HG02678 (cell line): ENCODE results near the gene COX10.
"Not testable (repeated sequence)": the region's sequence is repeated elsewhere in the genome, so short reads cannot be mapped to it uniquely, and the experiment has no call there.

Experiments used
- ATAC-seq: cut with Tn5 transposase; IDR thresholded peaks from one replicate; pipeline ENCODE4 v1.9.1; 2021; ENCODE audit warnings: mild to moderate bottlenecking, moderate library complexity; ENCODE audit not compliant: unreplicated experiment

COX10 gene

DNA sequence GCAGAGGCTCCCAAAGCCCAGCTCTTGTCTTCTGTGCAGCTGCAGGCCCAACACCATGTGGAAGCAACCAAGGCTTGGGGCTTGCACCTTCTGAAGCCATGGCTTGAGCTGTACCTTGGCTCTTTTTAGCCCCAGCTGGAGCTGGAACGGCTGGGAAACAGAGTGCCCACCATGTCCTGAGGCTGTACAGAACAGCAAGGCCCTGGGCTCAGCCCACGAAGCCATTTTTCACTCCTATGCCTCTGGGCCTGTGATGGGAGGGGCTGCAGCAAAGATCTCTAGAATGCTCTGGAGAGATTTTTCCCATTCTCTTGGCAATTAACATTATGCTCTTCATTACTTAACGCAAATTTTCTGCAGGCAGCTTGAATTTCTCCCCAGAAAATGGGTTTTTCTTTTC lies 99.3 kb downstream of the COX10 start:
- no peak for ATAC-seq

DNA sequence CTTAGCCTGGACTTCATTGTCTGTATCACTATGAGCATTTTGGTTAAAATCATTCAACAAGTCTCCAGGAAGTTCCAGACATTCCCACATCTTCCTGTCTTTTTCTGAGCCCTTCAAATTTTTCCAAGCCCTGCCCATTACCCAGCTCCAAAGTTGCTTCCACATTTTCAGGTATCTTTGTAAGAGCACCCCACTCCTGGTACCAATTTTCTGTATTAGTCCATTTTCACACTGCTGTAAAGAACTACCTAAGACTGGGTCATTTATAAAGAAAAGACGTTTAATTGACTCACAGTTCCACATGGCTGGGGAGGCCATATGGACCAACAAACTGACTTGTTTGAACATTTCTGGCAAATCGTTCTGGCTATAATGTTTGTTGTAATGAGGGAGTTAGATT lies 100.0 kb downstream of the COX10 start:
- ATAC-seq = no peak

DNA sequence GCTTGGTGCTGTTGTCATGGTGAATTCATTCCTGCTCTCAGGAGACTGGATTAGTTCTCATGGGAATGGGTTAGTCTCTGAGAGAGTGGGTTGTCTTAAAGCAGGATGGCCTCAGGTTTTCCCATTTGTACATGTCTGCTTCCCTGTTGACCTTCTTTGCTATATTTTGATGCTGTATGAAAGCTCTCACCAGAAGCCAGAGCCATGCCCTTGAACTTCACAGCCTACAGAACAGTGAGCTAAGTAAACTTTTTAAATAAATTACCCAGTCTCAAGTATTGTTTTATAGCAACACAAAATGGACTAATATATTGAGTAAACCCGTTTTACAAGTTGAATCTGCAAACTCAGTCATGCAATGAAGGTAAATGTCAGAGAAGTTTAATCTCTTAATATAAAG lies 100.6 kb downstream of the COX10 start:
- no peak for ATAC-seq

DNA sequence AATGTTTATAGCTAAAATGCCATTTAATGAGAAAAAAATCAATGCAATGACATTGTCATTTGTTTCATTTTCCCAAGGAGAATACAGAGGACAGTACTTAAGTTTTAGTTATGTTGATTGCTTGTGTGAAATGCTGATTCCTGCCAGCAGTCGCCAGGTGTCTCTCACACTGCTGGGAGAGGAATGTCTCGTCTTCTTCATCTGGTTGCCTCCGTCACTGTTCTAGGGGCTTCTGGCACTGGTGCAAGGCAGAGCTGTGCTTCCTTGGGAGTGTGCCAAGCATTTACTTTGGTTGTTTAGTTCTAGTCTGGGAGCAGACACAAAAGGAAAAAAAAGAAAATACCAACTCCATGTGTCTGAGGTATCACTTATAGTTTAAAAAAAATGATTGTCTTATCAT lies 107.7 kb downstream of the COX10 start:
- not testable (repeated sequence) for ATAC-seq

DNA sequence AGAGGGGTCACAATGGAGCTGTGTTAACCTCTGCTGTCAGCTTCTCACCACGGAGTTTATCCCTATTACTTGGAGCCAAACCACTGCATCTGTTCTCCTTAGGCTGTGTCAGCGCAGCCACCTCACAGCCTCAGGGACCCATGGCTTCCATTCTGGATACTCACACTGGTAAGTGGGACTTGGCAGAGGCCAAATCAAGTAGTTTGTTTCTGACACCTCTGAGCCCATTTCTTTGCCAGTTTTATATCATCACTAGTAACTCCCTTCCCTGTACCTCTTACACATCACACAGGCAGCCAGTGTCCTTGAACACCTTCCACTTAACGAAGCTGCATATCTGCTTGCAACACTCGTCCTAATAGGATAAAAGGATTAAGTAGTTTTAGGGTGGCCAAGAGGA lies 108.5 kb downstream of the COX10 start:
- ATAC-seq = not testable (repeated sequence)

DNA sequence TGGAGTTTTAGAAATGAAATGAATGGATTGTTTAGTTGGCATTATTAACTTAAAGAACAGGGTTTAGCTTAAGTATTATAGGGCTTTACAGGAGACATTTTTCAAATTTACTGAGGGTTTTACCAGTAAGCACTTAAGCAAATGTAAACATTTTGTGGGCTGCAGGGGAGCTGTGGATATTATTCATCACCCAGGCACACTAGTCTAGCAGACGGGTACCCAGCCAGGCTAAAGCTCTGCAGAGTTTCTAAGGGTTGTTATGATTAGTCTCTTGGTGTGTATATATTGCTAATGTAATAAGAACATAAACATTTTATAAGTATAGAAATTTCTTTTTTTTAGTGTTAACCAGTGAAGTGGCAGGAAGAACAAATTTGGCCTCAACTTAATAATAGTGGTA lies 110.6 kb downstream of the COX10 start:
- ATAC-seq = not testable (repeated sequence)

DNA sequence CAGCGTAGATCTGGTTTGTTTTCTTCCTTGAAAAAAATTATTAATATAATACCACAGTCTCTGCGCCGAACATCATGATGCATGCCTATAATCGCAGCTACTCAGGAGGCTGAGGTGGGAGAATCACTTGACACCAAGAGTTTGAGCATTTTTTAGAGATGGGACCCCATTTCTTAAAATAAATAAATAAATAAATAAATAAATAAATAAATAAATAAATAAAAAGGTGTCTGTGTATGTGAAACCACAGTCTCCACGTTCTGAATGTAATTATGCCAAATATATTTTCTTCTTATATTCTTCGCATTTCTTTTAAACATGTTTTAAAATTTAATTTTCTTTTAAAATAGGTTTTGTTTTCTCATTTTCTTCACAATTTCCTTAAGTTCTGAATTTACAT lies 112.8 kb downstream of the COX10 start:
- not testable (repeated sequence) for ATAC-seq

DNA sequence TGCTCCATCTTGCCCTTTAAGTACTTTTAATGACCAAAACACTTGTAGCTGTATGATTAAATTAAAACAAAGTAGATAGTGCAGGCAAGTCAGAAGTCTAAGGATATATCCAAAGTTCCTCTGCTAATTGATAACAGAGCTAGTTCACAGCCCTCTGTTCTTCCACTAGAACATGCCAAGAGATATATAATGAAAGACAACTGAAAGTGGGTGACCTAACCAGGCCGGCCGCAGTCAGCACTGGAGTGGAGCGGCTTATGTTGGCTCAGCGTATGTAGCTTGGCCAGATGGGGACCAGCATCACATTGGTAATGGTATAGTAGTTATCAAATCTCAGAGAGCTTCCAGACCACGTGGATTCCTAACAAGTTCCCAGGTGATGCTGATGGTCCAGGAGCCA lies 115.2 kb downstream of the COX10 start:
- not testable (repeated sequence) for ATAC-seq

DNA sequence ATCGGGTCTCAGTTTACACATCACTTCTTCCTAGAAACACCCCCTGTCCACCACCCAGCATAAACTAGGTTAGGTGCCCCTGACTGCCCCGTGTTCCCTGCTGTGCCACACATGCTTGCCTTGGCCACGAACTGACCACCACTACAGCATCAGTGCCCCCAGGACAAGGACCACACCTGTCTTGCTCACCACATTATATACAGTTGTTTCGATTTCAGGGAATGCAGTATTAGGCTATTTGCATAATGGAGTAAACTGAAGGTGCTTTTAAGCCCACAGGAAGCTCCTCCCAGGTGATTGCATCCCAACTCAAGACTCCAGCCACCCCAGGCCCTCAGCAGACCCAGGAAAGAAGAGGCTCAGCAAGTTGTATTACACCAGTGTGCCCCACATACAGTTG lies 117.1 kb downstream of the COX10 start:
- not testable (repeated sequence) for ATAC-seq

DNA sequence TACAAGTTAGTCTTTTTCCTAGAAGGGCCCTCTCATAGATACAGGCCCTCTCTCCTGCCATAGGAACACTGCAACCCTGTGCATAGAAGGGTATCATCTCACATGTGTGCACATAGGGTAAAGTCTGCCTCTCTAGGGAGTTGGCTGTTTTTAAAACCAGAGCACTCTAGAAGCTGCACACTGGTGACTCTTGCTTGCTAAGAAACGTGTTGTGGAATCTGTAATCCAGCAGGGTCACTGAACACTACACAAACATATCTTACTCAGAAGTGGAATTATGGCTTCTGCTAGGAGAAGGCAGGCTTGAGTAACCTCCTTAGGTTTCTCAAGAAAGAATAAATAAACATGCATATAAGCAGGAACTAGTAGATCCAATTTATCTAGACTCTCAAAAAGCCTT lies 121.5 kb downstream of the COX10 start:
- ATAC-seq = not testable (repeated sequence)

DNA sequence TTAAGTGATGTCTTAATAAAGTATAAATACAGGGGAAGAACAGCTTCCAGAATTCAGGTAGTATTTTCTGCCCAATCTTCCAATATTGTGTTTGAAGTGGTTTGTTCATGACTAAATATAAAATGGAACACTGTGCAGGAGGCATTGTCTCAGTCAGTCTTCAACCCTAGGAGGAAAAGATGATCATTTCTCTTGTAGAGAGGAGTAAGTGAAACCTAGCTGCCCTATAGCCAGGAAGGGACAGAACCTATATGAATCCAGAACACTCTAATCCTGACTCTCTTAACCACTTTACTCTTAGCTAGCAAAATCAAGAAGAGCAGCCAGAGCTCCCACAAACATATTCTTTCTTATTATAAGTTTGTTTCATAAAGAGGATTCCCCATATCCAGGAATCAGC lies 122.2 kb downstream of the COX10 start:
- not testable (repeated sequence) for ATAC-seq

DNA sequence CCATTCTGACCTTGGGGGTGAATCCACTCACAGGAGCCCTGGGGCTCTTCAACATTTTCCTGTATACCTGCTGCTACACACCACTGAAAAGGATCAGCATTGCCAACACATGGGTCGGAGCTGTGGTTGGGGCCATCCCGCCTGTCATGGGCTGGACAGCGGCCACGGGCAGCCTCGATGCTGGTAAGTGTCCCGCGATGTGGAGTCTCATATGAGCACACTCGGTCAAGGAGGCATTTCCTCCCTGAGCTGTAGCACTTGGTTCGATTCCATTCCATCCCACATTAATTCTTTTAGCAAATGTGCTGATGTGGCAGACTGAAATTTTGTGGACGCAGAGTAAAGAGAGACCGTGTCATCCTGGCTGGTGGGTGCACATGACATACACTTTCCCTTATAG lies 122.7 kb downstream of the COX10 start:
- ATAC-seq = not testable (repeated sequence)

DNA sequence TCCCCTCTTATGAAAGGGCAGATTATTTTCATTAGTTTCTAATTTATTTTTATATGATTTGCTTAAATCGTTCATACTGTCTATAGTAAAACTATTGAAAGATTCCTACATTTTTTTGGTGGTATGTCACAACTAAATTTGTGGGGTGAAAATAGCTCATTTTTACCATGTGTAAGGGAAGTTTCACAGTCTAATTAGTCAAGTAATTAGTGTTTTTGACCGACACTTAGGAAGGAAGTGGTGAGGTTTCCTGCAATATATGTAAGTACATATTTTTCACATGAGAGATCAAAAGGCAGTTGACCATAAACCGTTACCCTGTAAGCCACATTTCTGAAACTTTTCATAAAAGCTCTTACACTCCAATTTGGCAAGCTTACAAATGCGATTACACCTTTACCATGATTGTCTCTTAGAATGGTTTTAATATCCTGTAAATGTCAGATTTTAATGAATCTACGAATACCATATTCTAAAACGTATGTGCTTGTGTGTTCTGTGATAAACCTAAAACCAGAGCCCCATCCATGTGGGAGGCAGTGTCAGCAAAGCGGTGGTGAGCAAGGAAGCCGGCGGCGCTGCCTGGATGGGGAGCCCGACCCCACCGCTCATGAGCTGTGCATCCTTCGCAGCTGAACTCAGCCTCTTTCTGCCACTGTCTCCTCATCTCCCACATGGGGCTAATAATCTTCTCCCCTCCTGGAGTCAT lies 123.5 kb downstream of the COX10 start:
- peak; percentile 82 for ATAC-seq

DNA sequence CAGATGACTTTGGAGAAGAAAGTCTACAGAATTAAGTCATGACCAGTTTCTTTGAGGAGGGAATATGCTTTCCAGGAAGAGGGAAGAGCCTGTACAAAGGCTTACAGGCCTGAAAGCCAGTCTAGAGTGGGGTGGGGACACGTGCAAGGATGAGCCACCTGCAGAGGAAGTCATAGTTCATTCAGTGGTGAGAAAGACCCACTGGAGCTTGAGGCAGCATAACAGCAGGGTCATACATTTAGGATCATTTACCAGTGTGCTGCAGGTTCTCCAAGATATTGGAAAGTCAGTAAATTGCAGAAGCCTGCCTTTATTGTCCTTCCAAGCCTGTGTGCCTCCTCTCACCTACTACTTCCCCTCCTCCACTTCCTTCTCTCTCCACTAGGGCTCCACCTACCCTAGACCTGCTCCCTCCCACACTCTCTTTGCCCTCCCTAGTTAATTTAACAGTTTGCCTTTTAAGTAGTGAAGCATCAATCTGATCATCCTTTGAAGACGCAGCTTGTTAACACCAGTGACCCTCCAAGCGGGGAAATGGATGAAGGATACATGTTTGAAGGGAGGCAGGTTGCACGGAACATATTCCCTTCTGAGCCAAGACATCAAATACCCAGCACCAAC lies 127.2 kb downstream of the COX10 start:
- ATAC-seq = no peak

DNA sequence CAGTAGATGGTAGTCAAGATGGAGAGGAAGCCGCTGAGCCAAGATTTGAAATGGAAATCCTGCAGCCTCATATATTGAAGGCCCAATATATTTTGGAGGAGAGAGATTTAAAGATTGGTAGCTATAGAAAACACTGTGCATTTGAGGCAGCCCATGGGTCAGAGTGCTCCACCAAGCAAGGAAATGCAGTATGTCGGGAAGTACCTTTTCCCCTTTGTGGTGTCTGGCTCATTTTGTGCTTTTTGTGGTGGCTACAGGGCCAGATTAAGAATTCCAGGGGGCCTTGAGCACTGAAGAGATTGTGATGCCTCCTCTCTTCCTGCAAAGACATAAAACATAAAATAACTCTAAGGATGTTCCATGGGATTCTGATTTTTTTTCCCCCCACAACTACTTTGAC lies 127.8 kb downstream of the COX10 start:
- ATAC-seq = no peak

DNA sequence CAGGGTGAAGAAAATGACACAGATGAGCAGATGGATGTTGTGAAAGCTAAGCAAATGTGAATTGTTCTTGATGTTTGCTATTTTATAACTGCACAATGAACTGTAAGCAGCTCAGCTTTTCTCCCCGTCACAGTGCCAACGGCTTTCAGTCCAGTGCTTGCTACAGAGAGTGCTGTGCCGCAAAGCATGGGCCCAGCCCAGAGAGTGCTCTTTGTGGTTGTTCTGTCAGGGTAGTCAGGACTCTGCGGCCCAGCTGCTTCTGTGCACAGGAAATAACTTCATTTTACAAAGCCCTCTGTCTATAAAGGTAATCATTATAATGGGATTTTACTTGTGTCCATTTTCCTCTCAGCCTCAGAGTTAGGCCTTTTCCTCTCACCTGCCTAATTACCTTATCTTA lies 128.3 kb downstream of the COX10 start:
- ATAC-seq = no peak

DNA sequence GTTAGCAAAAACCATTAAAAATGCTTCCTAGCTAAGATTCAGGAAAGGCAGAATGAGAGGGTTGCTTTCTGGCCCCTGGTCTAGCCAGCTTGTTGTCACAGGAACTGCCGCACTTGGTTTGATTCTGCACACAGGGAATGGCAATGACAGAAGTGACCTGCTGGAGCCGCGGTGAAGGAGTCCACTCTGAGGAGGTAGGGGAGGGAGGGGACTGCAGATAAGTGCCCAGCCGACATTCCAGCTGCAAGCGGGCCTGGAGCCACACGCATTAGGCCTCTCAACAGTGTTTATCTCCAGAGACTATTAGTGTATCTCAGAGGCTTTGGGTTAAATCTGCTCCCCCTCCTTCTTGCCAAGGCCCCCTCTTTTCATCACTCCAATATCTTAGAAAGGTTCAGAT lies 128.7 kb downstream of the COX10 start:
- ATAC-seq = no peak

DNA sequence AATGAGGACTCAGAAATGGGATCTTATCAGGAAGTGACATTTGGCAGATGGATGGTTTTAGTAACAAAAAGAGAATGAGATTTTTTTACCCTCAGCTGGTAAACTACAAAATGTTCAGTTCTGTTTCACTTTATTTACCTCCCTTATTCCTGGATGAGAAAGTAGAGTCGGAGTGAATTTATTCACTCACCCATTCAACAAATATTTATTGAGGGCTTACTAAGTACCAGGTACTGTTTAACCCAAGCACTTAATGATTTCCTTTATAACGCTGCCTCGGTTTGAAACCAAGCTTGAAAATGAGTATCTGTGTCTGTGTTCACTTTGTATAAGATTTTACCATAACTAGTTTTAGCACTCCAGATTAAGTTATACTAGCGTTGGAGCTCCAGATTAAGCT lies 129.3 kb downstream of the COX10 start:
- ATAC-seq = no peak

DNA sequence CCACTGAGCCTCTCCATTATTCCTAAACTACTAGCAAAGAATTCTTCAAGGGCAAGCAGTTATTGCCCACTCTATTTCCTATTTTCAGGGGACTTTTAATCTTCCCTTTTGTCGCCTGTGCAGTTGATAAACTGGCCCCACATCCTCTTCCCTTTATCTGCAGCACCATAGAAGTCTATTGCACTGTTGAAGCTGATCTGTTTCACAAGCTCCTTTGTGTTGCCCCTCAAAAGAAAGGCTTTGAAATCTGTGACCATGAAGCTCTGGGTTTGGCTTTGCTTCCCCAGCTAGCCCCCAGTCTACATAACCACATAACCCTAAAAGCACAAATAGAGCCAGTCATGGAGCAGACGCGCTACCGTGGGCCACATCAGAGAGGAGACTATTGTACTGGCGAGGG lies 130.3 kb downstream of the COX10 start:
- no peak for ATAC-seq

DNA sequence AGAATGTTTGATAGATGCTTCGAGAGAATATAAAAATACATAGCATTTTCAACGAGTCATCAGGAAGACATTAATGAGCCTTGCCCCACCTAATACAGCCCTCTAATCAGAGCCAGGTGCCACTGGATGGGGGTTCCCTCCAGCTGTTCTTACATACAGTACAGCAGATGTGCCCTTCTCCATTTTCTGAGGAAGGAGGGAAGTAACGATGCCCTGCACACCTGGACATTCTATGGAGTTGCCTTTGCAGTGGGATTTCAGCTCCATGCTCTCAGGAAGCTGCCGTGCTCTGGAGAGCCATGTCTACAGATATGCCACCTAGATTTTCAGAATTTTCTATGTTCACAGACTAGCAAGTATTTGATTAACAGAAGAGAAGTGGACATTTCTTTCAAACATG lies 131.1 kb downstream of the COX10 start:
- ATAC-seq = no peak

DNA sequence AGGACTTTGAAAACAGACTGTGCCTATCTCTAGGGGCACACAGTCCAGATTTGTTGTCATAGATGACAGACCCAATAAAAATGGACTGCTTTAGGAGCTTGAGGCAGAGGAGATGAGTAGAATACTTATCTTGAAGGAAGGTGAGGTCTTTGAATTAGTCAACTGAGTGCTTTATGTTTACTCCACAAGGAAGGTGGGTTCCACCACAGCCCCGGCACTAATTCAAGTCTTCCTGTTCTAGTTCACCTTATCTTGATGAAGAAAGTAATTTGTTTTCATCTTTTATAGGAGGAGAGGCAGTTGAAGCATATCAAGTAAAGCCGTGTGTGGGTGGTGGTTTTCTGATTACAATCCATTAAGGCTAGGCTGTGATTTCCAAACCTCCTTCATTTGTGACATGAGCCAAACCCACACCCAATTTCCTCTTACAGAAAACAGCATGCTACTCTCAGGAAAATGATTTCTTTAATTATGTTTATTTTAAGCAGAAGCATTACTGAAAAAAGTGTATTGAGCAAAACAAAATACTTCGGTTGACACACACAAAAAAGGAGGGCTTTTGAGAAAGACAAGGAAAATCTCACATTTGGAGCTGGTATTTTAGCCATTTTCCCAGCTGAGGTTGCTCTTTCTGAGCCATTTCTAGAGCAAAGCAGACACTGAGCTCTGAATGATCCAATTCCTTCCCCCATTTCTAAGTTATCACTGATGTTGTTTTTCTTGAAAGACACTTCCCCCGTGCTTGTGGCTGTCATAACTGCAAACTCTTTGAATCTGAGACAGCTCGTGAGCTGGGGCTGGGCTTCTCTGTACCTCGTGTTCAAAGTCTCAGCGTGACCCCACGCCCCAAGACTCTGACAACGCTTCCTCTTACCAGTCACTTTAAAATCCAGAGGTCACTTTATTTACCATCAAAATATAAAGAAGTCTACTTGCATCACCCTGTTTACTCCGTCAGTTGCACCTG lies 132.0 kb downstream of the COX10 start:
- no peak for ATAC-seq

DNA sequence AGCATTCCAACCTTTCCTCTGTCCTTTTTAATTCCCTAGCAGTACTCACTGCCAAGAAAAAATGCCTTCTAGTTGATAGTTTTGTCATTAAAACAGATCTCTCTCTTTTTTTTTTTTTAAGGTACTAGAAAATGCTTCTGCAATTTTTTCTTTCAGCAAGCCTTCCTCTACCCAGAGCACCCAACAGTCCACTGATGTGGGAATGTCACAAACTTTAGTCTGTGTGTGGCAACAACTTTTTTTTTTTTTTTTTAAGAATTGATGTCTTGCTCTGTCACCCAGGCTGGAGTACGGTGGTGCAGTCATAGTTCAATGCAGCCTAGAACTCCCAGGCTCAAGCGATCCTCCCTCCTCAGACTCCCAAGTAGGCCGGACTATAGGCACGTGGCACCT lies 132.7 kb downstream of the COX10 start:
- no peak for ATAC-seq
